Glutamatergic neuron (in vitro differentiated cells): ENCODE data around the gene BDNF. TPM values are rescaled to one million over a fixed set of nuclear protein-coding genes. Genes with fewer than 3 reads are reported as not detected.
"Not testable (repeated sequence)": the region's sequence is repeated elsewhere in the genome, so short reads cannot be mapped to it uniquely, and the experiment has no call there.

Experiments used
- DNase-seq: peaks from one replicate; pipeline ENCODE4 v3.0.0; 2022
- H3K27ac Mint-ChIP-seq: one replicate; pipeline ENCODE4 v1.8.0; 2020; ENCODE audit warnings: mild to moderate bottlenecking, mixed read lengths, inconsistent platforms; ENCODE audit not compliant: unreplicated experiment
- H3K27me3 Mint-ChIP-seq: one replicate; pipeline ENCODE4 v1.8.0; 2020; ENCODE audit warnings: mild to moderate bottlenecking, moderate library complexity, mixed read lengths, inconsistent platforms; ENCODE audit not compliant: unreplicated experiment
- H3K36me3 Mint-ChIP-seq: one replicate; pipeline ENCODE4 v1.8.0; 2020; ENCODE audit warnings: mild to moderate bottlenecking, mixed read lengths, inconsistent platforms; ENCODE audit not compliant: unreplicated experiment
- H3K4me1 Mint-ChIP-seq: one replicate; pipeline ENCODE4 v1.8.0; 2020; ENCODE audit warnings: mild to moderate bottlenecking, low read depth, mixed read lengths, inconsistent platforms; ENCODE audit not compliant: unreplicated experiment
- H3K4me3 Mint-ChIP-seq: one replicate; pipeline ENCODE4 v1.8.0; 2020; ENCODE audit warnings: mild to moderate bottlenecking, mixed read lengths, inconsistent platforms; ENCODE audit not compliant: unreplicated experiment
- H3K9me3 Mint-ChIP-seq: one replicate; pipeline ENCODE4 v1.8.0; 2020; ENCODE audit warnings: mild to moderate bottlenecking, moderate library complexity, mixed read lengths, inconsistent platforms; ENCODE audit not compliant: unreplicated experiment
- CTCF ChIP-seq: fragments of 200-600 bp; sonication (generic); IDR thresholded peaks from one replicate; pipeline ENCODE4 v1.5.0; 2021; ENCODE audit not compliant: partially characterized antibody, unreplicated experiment
- total RNA-seq: library from RNA; stranded (reverse); fragmentation: NEBNext Ultra II Directional; extraction: Animal tissue kit (Norgen Biotek cat#: 25700); gene quantifications from one replicate; pipeline ENCODE4 v1.2.1, GENCODE V29; 2021; ENCODE audit not compliant: unreplicated experiment

BDNF gene
- total RNA-seq, 1 donor from 2014 or later, result 0.42 TPM

- no peaks in the 10 kb centered on the region for H3K36me3 Mint-ChIP-seq
- no peak for TF ChIP-seq CTCF
These were observed 23.1 kb downstream of the BDNF start for GRCh38 chr11:27677108-27677507.

GRCh38 chr11:27673979-27674663, 26.1 kb downstream of the BDNF start:
- H3K27ac Mint-ChIP-seq, result no peak overlapping the region
- no peak for DNase-seq
- no peaks in the 10 kb centered on the region for H3K9me3 Mint-ChIP-seq
- TF ChIP-seq CTCF, result no peak
- H3K4me1 Mint-ChIP-seq, result no peaks in the 10 kb centered on the region
- H3K4me3 Mint-ChIP-seq, result no peak overlapping the region
- no peaks in the 10 kb centered on the region for H3K36me3 Mint-ChIP-seq
- peaks cover 2% of the 10 kb centered on the region for H3K27me3 Mint-ChIP-seq

More at GRCh38 chr11:27677108-27677507, 23.1 kb downstream of the BDNF start:
- Mint-ChIP-seq H3K27me3 (peaks cover 2% of the 10 kb centered on the region), H3K4me3 (no peak overlapping the region), H3K27ac (no peak overlapping the region), H3K4me1 (no peaks in the 10 kb centered on the region), H3K9me3 (no peaks in the 10 kb centered on the region)
- no peak for DNase-seq

GRCh38 chr11:27672836-27673464, 27.3 kb downstream of the BDNF start:
- Mint-ChIP-seq H3K4me3 (no peak overlapping the region), H3K27me3 (peaks cover 2% of the 10 kb centered on the region), H3K4me1 (no peaks in the 10 kb centered on the region), H3K36me3 (peaks cover 1% of the 10 kb centered on the region), H3K27ac (no peak overlapping the region), H3K9me3 (no peaks in the 10 kb centered on the region)
- no peak for DNase-seq
- no peak for TF ChIP-seq CTCF

GRCh38 chr11:27665508-27666101, 34.6 kb downstream of the BDNF start:
- H3K36me3 Mint-ChIP-seq, H3K27me3 Mint-ChIP-seq, H3K9me3 Mint-ChIP-seq, H3K4me3 Mint-ChIP-seq, H3K27ac Mint-ChIP-seq, DNase-seq, H3K4me1 Mint-ChIP-seq: not testable (repeated sequence)

GRCh38 chr11:27663326-27663725, 36.9 kb downstream of the BDNF start:
- TF ChIP-seq CTCF, result no peak
- H3K36me3 Mint-ChIP-seq, result peaks cover 4% of the 10 kb centered on the region
- no peak overlapping the region for H3K27ac Mint-ChIP-seq
- H3K9me3 Mint-ChIP-seq, result no peaks in the 10 kb centered on the region
- H3K4me1 Mint-ChIP-seq, result no peaks in the 10 kb centered on the region
- no peaks in the 10 kb centered on the region for H3K27me3 Mint-ChIP-seq
- no peak overlapping the region for H3K4me3 Mint-ChIP-seq
- no peak for DNase-seq
